ENCODE results near the gene CRHR2. TPM values are rescaled to one million over a fixed set of nuclear protein-coding genes. Genes with fewer than 3 reads are reported as not detected.

Gene CRHR2
- total and polyA plus RNA-seq, 2 of the 4 experiments (the other 2 are of a cell fraction): not detected

DNA sequence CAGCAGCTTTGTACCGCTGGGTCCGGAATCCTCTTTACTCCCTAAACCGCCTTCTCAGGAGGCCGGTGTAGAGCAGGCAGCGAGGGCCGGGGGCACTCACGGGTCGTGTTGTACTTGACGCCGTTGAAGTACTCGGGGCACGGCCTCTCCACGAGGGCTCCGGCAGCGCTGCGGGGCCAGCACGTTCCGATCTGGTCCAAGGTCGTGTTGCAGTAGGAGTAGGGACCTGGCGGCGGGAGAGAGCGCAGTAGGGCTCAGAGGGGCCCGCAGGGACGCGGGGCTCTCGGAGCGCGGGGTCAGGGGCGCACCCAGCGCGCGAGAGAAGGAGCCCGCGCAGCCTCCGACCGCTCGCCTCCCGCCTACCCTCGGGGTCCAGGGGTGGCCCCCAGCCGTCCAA, 443 bp downstream of the CRHR2 start:
- Histone ChIP-seq H3K9ac (ENCODE audit: low read depth, low read length) (no peak overlapping the region), H3K4me3 (ENCODE audit: insufficient read depth, low read depth, low read length) (no peak overlapping the region), H2BK5ac (ENCODE audit: low read depth, low read length, poor library complexity, severe bottlenecking) (no peak overlapping the region), H2BK20ac (ENCODE audit: low read depth, low read length) (no peak overlapping the region), H2BK120ac (ENCODE audit: low read depth, low read length) (no peak overlapping the region), H3K56ac (ENCODE audit: extremely low read depth, insufficient read depth, low read length) (no peak overlapping the region), H3K36me3 (ENCODE audit: control insufficient read depth, insufficient read depth, low read length) (no peaks in the 10 kb centered on the region), H2AK9ac (replicated peaks; ENCODE audit: low read depth, low read length, poor library complexity) (no peak overlapping the region), H2AFZ (replicated peaks; ENCODE audit: low read length, poor library complexity) (peak overlapping the region; percentile 67), H3K9me1 (ENCODE audit: insufficient read depth, low read length) (no peaks in the 10 kb centered on the region; the same call in 1 of the 2 replicates), H3K18ac (ENCODE audit: low read depth, low read length) (no peak overlapping the region), H2BK15ac (ENCODE audit: low read depth, low read length) (no peak overlapping the region), H3K4me2 (ENCODE audit: low read depth, low read length) (peak overlapping the region; percentile 13; the same call in 1 of the 2 replicates), H3K27ac (ENCODE audit: insufficient read depth, low read length) (no peak overlapping the region), H3K79me1 (ENCODE audit: low read depth in 1 of 2, low read length in 2 of 2) (no peaks in the 10 kb centered on the region), H3K4ac (ENCODE audit: low read depth, low read length) (no peak overlapping the region), H4K5ac (ENCODE audit: low read depth, low read length) (no peak overlapping the region), H3K27me3 (ENCODE audit: control insufficient read depth, insufficient read depth, low read length) (peaks cover 81% of the 10 kb centered on the region), H2AK5ac (ENCODE audit: low read depth, low read length) (no peak overlapping the region), H4K20me1 (ENCODE audit: insufficient read depth, low read length) (no peaks in the 10 kb centered on the region), H4K8ac (ENCODE audit: low read depth in 2 of 2, low read length in 2 of 2) (no peak overlapping the region), H4K91ac (ENCODE audit: insufficient read depth, low read depth, low read length) (no peak overlapping the region), H3K14ac (replicated peaks; ENCODE audit: low read depth, low read length) (no peak overlapping the region), H3K4me1 (ENCODE audit: control insufficient read depth, insufficient read depth, low read length) (no peaks in the 10 kb centered on the region), H3K23ac (ENCODE audit: low read depth, low read length) (no peak overlapping the region), H3K9me3 (ENCODE audit: control insufficient read depth, insufficient read depth, low read length) (no peaks in the 10 kb centered on the region)
- TF ChIP-seq, protein P1, sequence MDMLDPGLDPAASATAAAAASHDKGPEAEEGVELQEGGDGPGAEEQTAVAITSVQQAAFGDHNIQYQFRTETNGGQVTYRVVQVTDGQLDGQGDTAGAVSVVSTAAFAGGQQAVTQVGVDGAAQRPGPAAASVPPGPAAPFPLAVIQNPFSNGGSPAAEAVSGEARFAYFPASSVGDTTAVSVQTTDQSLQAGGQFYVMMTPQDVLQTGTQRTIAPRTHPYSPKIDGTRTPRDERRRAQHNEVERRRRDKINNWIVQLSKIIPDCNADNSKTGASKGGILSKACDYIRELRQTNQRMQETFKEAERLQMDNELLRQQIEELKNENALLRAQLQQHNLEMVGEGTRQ (IDR thresholded peaks at IDR 0.05; ENCODE audit: low read depth, low read length): no peak
- TF ChIP-seq RCOR1 (IDR thresholded peaks at IDR 0.05; ENCODE audit: insufficient replicate concordance, low read length) (no peak), POLR2A (IDR thresholded peaks at IDR 0.05; ENCODE audit: low read depth, low read length) (no peak), FOS (IDR thresholded peaks at IDR 0.05; ENCODE audit: low read depth, low read length) (no peak), MAZ (IDR thresholded peaks at IDR 0.05; ENCODE audit: borderline replicate concordance, low read depth, low read length) (no peak), RFX5 (IDR thresholded peaks at IDR 0.05; ENCODE audit: low read depth, low read length) (no peak), NFE2L2 (IDR thresholded peaks at IDR 0.05; ENCODE audit: low read depth, low read length) (no peak), CEBPB (IDR thresholded peaks at IDR 0.05; ENCODE audit: low read depth, low read length) (no peak), SMC3 (IDR thresholded peaks at IDR 0.05; ENCODE audit: low read depth, low read length) (no peak), BHLHE40 (IDR thresholded peaks at IDR 0.05; ENCODE audit: low read depth, low read length) (no peak), RAD21 (IDR thresholded peaks at IDR 0.05; ENCODE audit: low read length) (no peak), CHD1 (IDR thresholded peaks at IDR 0.05; ENCODE audit: low read depth, low read length) (no peak)
- TF ChIP-seq, protein P2, sequence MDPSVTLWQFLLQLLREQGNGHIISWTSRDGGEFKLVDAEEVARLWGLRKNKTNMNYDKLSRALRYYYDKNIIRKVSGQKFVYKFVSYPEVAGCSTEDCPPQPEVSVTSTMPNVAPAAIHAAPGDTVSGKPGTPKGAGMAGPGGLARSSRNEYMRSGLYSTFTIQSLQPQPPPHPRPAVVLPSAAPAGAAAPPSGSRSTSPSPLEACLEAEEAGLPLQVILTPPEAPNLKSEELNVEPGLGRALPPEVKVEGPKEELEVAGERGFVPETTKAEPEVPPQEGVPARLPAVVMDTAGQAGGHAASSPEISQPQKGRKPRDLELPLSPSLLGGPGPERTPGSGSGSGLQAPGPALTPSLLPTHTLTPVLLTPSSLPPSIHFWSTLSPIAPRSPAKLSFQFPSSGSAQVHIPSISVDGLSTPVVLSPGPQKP (IDR thresholded peaks at IDR 0.05; ENCODE audit: borderline replicate concordance, low read depth, low read length): no peak
- TF ChIP-seq, protein P3, sequence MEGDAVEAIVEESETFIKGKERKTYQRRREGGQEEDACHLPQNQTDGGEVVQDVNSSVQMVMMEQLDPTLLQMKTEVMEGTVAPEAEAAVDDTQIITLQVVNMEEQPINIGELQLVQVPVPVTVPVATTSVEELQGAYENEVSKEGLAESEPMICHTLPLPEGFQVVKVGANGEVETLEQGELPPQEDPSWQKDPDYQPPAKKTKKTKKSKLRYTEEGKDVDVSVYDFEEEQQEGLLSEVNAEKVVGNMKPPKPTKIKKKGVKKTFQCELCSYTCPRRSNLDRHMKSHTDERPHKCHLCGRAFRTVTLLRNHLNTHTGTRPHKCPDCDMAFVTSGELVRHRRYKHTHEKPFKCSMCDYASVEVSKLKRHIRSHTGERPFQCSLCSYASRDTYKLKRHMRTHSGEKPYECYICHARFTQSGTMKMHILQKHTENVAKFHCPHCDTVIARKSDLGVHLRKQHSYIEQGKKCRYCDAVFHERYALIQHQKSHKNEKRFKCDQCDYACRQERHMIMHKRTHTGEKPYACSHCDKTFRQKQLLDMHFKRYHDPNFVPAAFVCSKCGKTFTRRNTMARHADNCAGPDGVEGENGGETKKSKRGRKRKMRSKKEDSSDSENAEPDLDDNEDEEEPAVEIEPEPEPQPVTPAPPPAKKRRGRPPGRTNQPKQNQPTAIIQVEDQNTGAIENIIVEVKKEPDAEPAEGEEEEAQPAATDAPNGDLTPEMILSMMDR (conservative IDR thresholded peaks at IDR 0.05; ENCODE audit: low read depth, low read length): no peak
- no TSS peak for BruUV-seq (replicated peaks)
- ATAC-seq (ENCODE audit: low read depth): peak; percentile 12
- dilution Hi-C loops (cut with HindIII; ENCODE audit: low sequenced_read_pairs, unreplicated experiment): no loop called here
- CTCF ChIA-PET: interaction anchor here (1.0 kb wide), 1 partner anchor 8 kb away, joined by 3 read pairs; no protein-coding TSS in a partner anchor
- POLR2A ChIA-PET (ENCODE audit: unreplicated experiment): no interaction called here
- WGBS, 2 experiments (ENCODE audit: extremely low coverage in 2 of 2, insufficient read length in 1 of 2): 2% methylated on average over 30 of the region's 40 CpGs; no CpG with 5 or more reads in 1 of the 2 experiments
- in situ Hi-C loops (cut with MboI; ENCODE audit: low sequenced_read_pairs): no loop called here
- intact Hi-C loops (cut with micrococcal nuclease): no loop called here
- DNase-seq: no peak
